HFF-Myc (cell line): ENCODE measurements around the gene KIF7.

Experiments
- DNase-seq: peaks from one replicate; pipeline ENCODE4 v3.0.0-alpha.2; 2011; ENCODE audit warnings: low read depth; ENCODE audit errors: extremely low read depth
- H3K4me3 ChIP-seq: replicated peaks from 2 replicates; pipeline ENCODE4 v1.5.1; 2011; ENCODE audit warnings: low read depth, mild to moderate bottlenecking, control low read depth, low read length
- CTCF ChIP-seq: IDR thresholded peaks from 2 replicates; pipeline ENCODE4 v1.5.1; 2012; ENCODE audit warnings: mild to moderate bottlenecking, low read depth, low read length, control low read depth; ENCODE audit errors: missing control alignments

The KIF7 gene

GRCh38 chr15:89664441-89665350 is 9.4 kb upstream of the KIF7 start:
- no peak for DNase-seq
- TF ChIP-seq CTCF = no peak
- H3K4me3 ChIP-seq = peak overlapping the region; percentile 30

- peak; percentile 92 for DNase-seq
- no peak for TF ChIP-seq CTCF
Measured at GRCh38 chr15:89662893-89663626, 7.8 kb upstream of the KIF7 start.

GRCh38 chr15:89660556-89660955 is 5.3 kb upstream of the KIF7 start:
- no peak for TF ChIP-seq CTCF
- H3K4me3 ChIP-seq = no peak overlapping the region
- no peak for DNase-seq

More at GRCh38 chr15:89662893-89663626, 7.8 kb upstream of the KIF7 start:
- peak overlapping the region; percentile 38 for H3K4me3 ChIP-seq

- no peak for TF ChIP-seq CTCF
- no peak for DNase-seq
- no peak overlapping the region for H3K4me3 ChIP-seq
Measured at GRCh38 chr15:89659295-89659694, 4.0 kb upstream of the KIF7 start.

GRCh38 chr15:89657686-89658200 is 2.5 kb upstream of the KIF7 start:
- no peak for TF ChIP-seq CTCF
- DNase-seq = no peak
- H3K4me3 ChIP-seq = no peak overlapping the region

GRCh38 chr15:89656116-89656815 is 999 bp upstream of the KIF7 start:
- H3K4me3 ChIP-seq = no peak overlapping the region
- DNase-seq = no peak
- no peak for TF ChIP-seq CTCF
